ENCODE data around the gene DEPDC1B.

The DEPDC1B gene

DNA sequence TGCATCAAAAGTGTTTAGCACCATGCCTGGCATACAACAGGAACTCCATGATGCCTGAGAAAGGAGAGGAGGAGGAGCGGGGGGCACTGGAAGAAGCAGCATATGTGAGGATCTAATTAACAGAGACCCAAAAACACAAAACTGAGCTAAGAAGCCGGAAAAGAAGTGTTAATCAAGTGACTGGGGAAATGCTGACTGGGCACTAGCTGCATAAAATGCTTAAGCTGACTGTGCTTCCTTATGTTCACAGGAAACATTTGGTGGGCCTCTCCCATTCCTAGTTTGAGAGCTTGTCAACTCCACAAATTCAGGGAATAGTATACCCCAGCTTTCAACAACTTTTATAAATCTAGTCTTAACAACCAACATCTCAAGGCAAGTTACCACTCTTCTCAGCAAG, 26.6 kb downstream of the DEPDC1B start:
- FAIRE-seq, result no peak
- TF ChIP-seq POLR2AphosphoS5 (IDR thresholded peaks at IDR 0.05; ENCODE audit: low read depth, low read length) (no peak), POLR2A (IDR thresholded peaks at IDR 0.05; ENCODE audit: low read depth, low read length) (no peak), TAF1 (IDR thresholded peaks at IDR 0.05; ENCODE audit: borderline replicate concordance, low read depth, low read length) (no peak)

GRCh38 chr5:60672693-60673264, 27.2 kb downstream of the DEPDC1B start:
- FAIRE-seq (peak; percentile 38), DNase-seq (ENCODE audit: insufficient read length) (no peak)
- TF ChIP-seq POLR2A (IDR thresholded peaks at IDR 0.05; ENCODE audit: low read depth, low read length), result no peak

More for the DNA sequence above, 26.6 kb downstream of the DEPDC1B start:
- no peak for DNase-seq (ENCODE audit: insufficient read length)

DNA sequence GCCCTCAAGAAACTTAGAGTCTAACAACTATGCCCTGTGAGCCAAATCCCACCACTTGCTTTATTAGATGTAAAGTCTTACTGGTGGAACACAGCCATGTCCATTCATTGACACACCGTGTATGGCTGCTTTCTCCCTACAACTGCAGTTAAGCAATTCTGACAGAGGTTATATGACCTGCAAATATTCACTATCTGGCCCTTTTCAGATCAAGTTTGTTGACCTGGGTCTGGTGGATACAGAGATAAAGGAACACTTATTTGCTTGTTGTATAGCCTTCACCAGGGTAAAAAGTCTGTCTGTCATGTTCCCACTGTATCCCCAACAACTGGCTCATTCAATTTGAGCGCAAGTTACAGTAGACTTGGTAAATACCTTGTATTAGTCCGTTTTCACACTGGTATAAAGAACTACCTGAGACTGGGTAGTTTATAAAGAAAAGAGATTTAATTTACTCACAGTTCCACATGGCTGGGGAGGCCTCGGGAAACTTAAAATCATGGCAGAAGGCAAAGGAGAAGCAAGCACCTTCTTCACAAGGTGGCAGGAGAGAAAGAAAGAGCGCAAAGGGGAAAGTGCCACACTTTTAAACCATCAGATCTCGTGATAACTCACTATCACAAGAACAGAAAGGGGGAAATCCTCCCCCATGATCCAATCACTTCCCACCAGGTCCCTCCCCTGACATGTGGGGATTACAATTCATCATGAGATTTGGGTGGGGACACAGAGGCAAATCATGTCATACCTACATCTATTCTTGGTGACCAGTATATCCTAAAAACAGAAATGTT, 27.9 kb downstream of the DEPDC1B start:
- FAIRE-seq, result no peak
- TF ChIP-seq TAF1 (IDR thresholded peaks at IDR 0.05; ENCODE audit: borderline replicate concordance, low read depth, low read length), result no peak
- TF ChIP-seq POLR2AphosphoS5 (IDR thresholded peaks at IDR 0.05; ENCODE audit: low read depth, low read length), result no peak
- no peak for TF ChIP-seq POLR2A (IDR thresholded peaks at IDR 0.05; ENCODE audit: low read depth, low read length)
- no peak for DNase-seq (ENCODE audit: insufficient read length)

GRCh38 chr5:60670749-60671148, 29.2 kb downstream of the DEPDC1B start:
- no peak for TF ChIP-seq POLR2AphosphoS5 (IDR thresholded peaks at IDR 0.05; ENCODE audit: low read depth, low read length)
- no peak for TF ChIP-seq TAF1 (IDR thresholded peaks at IDR 0.05; ENCODE audit: borderline replicate concordance, low read depth, low read length)
- TF ChIP-seq POLR2A (IDR thresholded peaks at IDR 0.05; ENCODE audit: low read depth, low read length), result no peak
- FAIRE-seq (no peak), DNase-seq (ENCODE audit: insufficient read length) (no peak)

- no peak for DNase-seq (ENCODE audit: insufficient read length)
Measured at GRCh38 chr5:60668686-60669304, 31.2 kb downstream of the DEPDC1B start.

DNA sequence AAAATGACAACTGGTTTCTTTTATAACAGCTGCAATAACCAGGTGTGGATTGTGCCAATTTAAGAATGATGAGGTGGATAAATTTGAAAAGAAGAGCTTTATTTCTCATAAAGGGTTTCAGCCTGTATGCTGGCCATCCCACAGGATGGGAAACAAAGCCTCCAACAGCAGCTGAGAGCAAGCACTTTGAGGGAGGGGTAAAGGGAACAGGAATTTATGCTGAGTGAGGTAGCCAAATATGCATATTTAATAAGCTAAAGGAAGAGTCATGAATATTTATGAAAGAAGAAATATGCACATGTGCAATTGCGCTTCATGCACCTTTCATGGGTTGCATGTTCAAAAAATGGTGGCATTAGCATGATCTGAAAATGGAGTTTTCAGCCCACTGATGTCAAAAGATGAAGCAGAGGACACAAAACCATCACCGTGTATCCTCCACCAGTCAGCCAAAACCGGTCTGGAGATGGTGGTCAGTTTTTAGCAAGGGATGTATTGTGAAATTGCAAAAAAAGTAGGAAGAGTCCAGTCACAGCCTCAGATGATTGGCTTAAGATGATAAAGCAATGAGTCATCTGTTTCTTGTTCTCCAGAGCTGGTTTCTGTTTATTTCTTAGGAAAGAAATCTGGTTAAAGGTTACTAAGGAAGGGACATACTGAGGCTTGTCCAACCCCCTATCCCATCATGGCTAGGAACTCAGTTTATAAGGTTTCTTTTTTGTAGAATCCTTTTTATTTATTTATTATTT, 47.9 kb downstream of the DEPDC1B start:
- TF ChIP-seq POLR2A (IDR thresholded peaks at IDR 0.05; ENCODE audit: low read depth, low read length) (no peak), POLR2AphosphoS5 (IDR thresholded peaks at IDR 0.05; ENCODE audit: low read depth, low read length) (no peak), TAF1 (IDR thresholded peaks at IDR 0.05; ENCODE audit: borderline replicate concordance, low read depth, low read length) (no peak)
- DNase-seq (ENCODE audit: insufficient read length) (no peak), FAIRE-seq (no peak)

More at GRCh38 chr5:60668686-60669304, 31.2 kb downstream of the DEPDC1B start:
- FAIRE-seq, result no peak
- TF ChIP-seq POLR2A (IDR thresholded peaks at IDR 0.05; ENCODE audit: low read depth, low read length) (no peak), POLR2AphosphoS5 (IDR thresholded peaks at IDR 0.05; ENCODE audit: low read depth, low read length) (no peak), TAF1 (IDR thresholded peaks at IDR 0.05; ENCODE audit: borderline replicate concordance, low read depth, low read length) (no peak)

- FAIRE-seq (peak; percentile 30), DNase-seq (ENCODE audit: insufficient read length) (no peak)
- TF ChIP-seq POLR2AphosphoS5 (IDR thresholded peaks at IDR 0.05; ENCODE audit: low read depth, low read length) (no peak), POLR2A (IDR thresholded peaks at IDR 0.05; ENCODE audit: low read depth, low read length) (no peak), TAF1 (IDR thresholded peaks at IDR 0.05; ENCODE audit: borderline replicate concordance, low read depth, low read length) (no peak)
Measured at GRCh38 chr5:60649288-60649917, 50.6 kb downstream of the DEPDC1B start.

DNA sequence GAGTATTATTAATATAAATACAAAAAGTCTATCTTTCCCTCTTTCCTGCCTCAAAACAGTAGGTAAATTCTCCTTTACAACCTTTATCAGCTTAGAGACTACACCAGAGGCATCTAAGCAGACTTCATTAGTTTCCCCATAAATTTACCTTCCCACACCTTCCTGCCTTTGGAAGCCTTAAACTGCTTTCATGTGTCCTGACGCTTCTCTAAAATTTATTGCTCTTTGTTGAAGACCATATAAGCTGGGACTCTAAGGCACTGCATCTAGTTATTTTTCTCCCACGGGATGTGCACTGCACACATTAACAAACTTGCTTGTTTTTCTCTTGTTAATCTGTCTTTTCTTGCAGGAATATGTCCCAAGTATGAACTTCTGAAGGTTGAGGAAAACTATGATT, 51.8 kb downstream of the DEPDC1B start:
- TF ChIP-seq TAF1 (IDR thresholded peaks at IDR 0.05; ENCODE audit: borderline replicate concordance, low read depth, low read length) (no peak), POLR2AphosphoS5 (IDR thresholded peaks at IDR 0.05; ENCODE audit: low read depth, low read length) (no peak), POLR2A (IDR thresholded peaks at IDR 0.05; ENCODE audit: low read depth, low read length) (no peak)
- no peak for DNase-seq (ENCODE audit: insufficient read length)
- FAIRE-seq, result no peak

DNA sequence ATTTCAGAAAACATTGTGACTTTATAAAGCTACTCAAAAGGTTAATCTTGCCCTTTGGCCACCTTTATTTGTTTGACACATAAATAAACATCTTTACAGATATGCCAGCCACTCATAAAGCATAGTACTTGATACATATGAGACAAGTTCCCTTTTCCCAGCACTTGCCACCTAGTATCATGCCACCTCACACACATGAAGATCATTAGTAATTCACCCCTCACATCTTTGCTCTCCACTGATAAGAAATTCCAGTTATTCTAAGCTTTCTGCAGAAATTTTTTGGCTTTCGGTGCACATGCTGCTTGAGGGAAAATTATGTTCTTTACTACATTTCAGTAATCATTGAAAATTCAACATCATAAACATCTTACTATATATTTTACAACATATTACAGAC, 59.1 kb downstream of the DEPDC1B start:
- TF ChIP-seq POLR2AphosphoS5 (IDR thresholded peaks at IDR 0.05; ENCODE audit: low read depth, low read length) (no peak), TAF1 (IDR thresholded peaks at IDR 0.05; ENCODE audit: borderline replicate concordance, low read depth, low read length) (no peak), POLR2A (IDR thresholded peaks at IDR 0.05; ENCODE audit: low read depth, low read length) (no peak)
- FAIRE-seq (no peak), DNase-seq (ENCODE audit: insufficient read length) (no peak)

DNA sequence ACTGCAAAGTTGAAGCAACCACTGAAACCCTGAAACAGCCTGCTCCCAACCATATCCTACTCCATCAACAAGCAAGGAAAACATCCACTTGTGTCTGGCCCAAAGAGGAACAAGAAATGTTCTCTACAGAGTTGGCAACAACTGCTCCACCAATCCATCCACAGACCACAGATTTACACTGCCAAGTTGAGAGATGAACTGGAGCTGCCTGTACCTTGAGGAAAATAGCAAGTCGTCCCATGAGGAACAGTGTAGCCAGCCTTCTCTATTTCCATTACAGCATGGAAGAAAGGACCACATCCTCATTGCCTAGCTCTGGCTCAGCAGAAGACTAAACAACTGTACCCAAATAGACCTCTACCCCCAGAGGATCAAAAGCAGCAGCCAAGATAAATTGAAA, 60.4 kb downstream of the DEPDC1B start:
- FAIRE-seq, result no peak
- TF ChIP-seq TAF1 (IDR thresholded peaks at IDR 0.05; ENCODE audit: borderline replicate concordance, low read depth, low read length) (no peak), POLR2AphosphoS5 (IDR thresholded peaks at IDR 0.05; ENCODE audit: low read depth, low read length) (no peak), POLR2A (IDR thresholded peaks at IDR 0.05; ENCODE audit: low read depth, low read length) (no peak)
- DNase-seq (ENCODE audit: insufficient read length), result no peak

GRCh38 chr5:60638300-60638699, 61.7 kb downstream of the DEPDC1B start:
- DNase-seq (ENCODE audit: insufficient read length) (no peak), FAIRE-seq (no peak)
- no peak for TF ChIP-seq POLR2AphosphoS5 (IDR thresholded peaks at IDR 0.05; ENCODE audit: low read depth, low read length)
- no peak for TF ChIP-seq POLR2A (IDR thresholded peaks at IDR 0.05; ENCODE audit: low read depth, low read length)
- no peak for TF ChIP-seq TAF1 (IDR thresholded peaks at IDR 0.05; ENCODE audit: borderline replicate concordance, low read depth, low read length)

Measured in GM12892 (cell line).